ENCODE data around the gene ECI1. TPM values are rescaled to one million over a fixed set of nuclear protein-coding genes. Genes with fewer than 3 reads are reported as not detected.

ECI1 gene
- total RNA-seq, 2 donors from 2014 or later: 58.9 to 102 TPM

- Histone ChIP-seq H3K27me3 (peaks cover 0 to 5% of the 10 kb centered on the region in 2 donors), H3K4me1 (peaks cover 23% of the 10 kb centered on the region), H3K4me3 (no peak overlapping the region), H3K27ac (no peak overlapping the region), H3K36me3 (replicated peaks in 1 of 2; ENCODE audit: insufficient read depth in 1 of 2, low read depth in 2 of 2) (peaks cover 13 to 14% of the 10 kb centered on the region in 2 donors), H3K9me3 (no peaks in the 10 kb centered on the region)
- ATAC-seq: no peak
- no peak for TF ChIP-seq POLR2A (IDR thresholded peaks at IDR 0.05)
- TF ChIP-seq, protein P1, sequence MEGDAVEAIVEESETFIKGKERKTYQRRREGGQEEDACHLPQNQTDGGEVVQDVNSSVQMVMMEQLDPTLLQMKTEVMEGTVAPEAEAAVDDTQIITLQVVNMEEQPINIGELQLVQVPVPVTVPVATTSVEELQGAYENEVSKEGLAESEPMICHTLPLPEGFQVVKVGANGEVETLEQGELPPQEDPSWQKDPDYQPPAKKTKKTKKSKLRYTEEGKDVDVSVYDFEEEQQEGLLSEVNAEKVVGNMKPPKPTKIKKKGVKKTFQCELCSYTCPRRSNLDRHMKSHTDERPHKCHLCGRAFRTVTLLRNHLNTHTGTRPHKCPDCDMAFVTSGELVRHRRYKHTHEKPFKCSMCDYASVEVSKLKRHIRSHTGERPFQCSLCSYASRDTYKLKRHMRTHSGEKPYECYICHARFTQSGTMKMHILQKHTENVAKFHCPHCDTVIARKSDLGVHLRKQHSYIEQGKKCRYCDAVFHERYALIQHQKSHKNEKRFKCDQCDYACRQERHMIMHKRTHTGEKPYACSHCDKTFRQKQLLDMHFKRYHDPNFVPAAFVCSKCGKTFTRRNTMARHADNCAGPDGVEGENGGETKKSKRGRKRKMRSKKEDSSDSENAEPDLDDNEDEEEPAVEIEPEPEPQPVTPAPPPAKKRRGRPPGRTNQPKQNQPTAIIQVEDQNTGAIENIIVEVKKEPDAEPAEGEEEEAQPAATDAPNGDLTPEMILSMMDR (IDR thresholded peaks at IDR 0.05): no peak
- intact Hi-C loops (cut with DNase I): no loop called here
- WGBS, 2 donors: 50 to 52% methylated on average over 2 to 17 of the region's 18 CpGs
- no peak for DNase-seq
Measured at GRCh38 chr16:2238150-2238837, 13.1 kb downstream of the ECI1 start.

- no peak overlapping the region for H3K4me3 ChIP-seq
- peaks cover 10 to 19% of the 10 kb centered on the region in 2 donors for H3K36me3 ChIP-seq (replicated peaks in 1 of 2; ENCODE audit: insufficient read depth in 1 of 2, low read depth in 2 of 2)
- peak; percentile 8 for ATAC-seq
Measured at GRCh38 chr16:2237493-2238149, 13.8 kb downstream of the ECI1 start.

GRCh38 chr16:2237102-2237482, 14.3 kb downstream of the ECI1 start:
- H3K36me3 ChIP-seq (replicated peaks in 1 of 2; ENCODE audit: insufficient read depth in 1 of 2, low read depth in 2 of 2): peaks cover 8 to 18% of the 10 kb centered on the region in 2 donors
- no peak for TF ChIP-seq POLR2A (IDR thresholded peaks at IDR 0.05)
- TF ChIP-seq, protein P1 (IDR thresholded peaks at IDR 0.05): no peak
- intact Hi-C loops (cut with DNase I): no loop called here
- H3K4me1 ChIP-seq: peaks cover 23% of the 10 kb centered on the region
- no peaks in the 10 kb centered on the region for H3K9me3 ChIP-seq
- DNase-seq: no peak
- WGBS, 2 donors: 6 to 13% methylated on average over 7 to 37 of the region's 40 CpGs
- H3K4me3 ChIP-seq: no peak overlapping the region
- peaks cover 0 to 5% of the 10 kb centered on the region in 2 donors for H3K27me3 ChIP-seq
- no peak overlapping the region for H3K27ac ChIP-seq
- ATAC-seq: no peak

More at GRCh38 chr16:2237493-2238149, 13.8 kb downstream of the ECI1 start:
- H3K9me3 ChIP-seq: no peaks in the 10 kb centered on the region
- H3K4me1 ChIP-seq: peaks cover 23% of the 10 kb centered on the region
- intact Hi-C loops (cut with DNase I): no loop called here
- WGBS, 2 donors: 9 to 23% methylated on average over 11 to 65 of the region's 65 CpGs
- no peak for DNase-seq
- H3K27ac ChIP-seq: no peak overlapping the region
- peaks cover 0 to 5% of the 10 kb centered on the region in 2 donors for H3K27me3 ChIP-seq
- TF ChIP-seq POLR2A (IDR thresholded peaks at IDR 0.05): no peak
- TF ChIP-seq, protein P1 (IDR thresholded peaks at IDR 0.05): no peak

GRCh38 chr16:2236337-2237101, 14.9 kb downstream of the ECI1 start, which contains the start of gene DNASE1L2:
TSS of gene DNASE1L2 (plus strand) at chr16:2236444. CDS start at chr16:2236817, 373 bp downstream.
- ATAC-seq: peak; percentile 21
- no peak within 1 kb of the TSS for H3K27ac ChIP-seq
- H3K4me1 ChIP-seq: peaks cover 23% of the 10 kb centered on the region
- intact Hi-C loops (cut with DNase I): no loop called here
- H3K9me3 ChIP-seq: no peaks in the 10 kb centered on the region
- DNase-seq: peak in 1 of 4 donors; percentile 41
- WGBS, 2 donors: 4% methylated on average over 32 of the region's 64 CpGs; no CpG with 5 or more reads in 1 of the 2 donors
- peaks cover 0 to 5% of the 10 kb centered on the region in 2 donors for H3K27me3 ChIP-seq
- H3K4me3 ChIP-seq: no peak within 1 kb of the TSS
- no peak for TF ChIP-seq POLR2A (IDR thresholded peaks at IDR 0.05)
- TF ChIP-seq, protein P1 (IDR thresholded peaks at IDR 0.05): no peak
- H3K36me3 ChIP-seq (replicated peaks in 1 of 2; ENCODE audit: insufficient read depth in 1 of 2, low read depth in 2 of 2): peaks cover 8 to 21% of the 10 kb centered on the region in 2 donors

Data from body of pancreas (tissue), 4 donors.